PFSK-1 (cell line): ENCODE results near the gene PNPLA5.

ENCODE experiments used
- FOXP2 ChIP-seq: optimal IDR thresholded peaks from 2 replicates; pipeline ENCODE3; 2011; ENCODE audit warnings: borderline replicate concordance, control low read depth, inconsistent platforms; ENCODE audit not compliant: insufficient read depth; ENCODE audit errors: extremely low read length, extremely low read depth
- POLR2AphosphoS5 ChIP-seq: IDR thresholded peaks from 2 replicates; pipeline ENCODE4 v1.6.1; 2012; ENCODE audit warnings: low read depth, mild to moderate bottlenecking, control low read depth, low read length, moderate library complexity
- REST ChIP-seq, 2 experiments: IDR thresholded peaks; 2 replicates each; pipeline versions ENCODE4 v1.6.1 to v1.8.0; 2011 to 2012; ENCODE audit warnings: low read depth in 2 of 2, low read length in 2 of 2, control low read depth in 1 of 2, inconsistent platforms in 1 of 2, mild to moderate bottlenecking in 1 of 2, moderate library complexity in 1 of 2; ENCODE audit not compliant: insufficient read depth in 1 of 2
- SIN3A ChIP-seq: IDR thresholded peaks from 2 replicates; pipeline ENCODE4 v1.6.1; 2012; ENCODE audit warnings: mild to moderate bottlenecking, low read length, moderate library complexity, borderline replicate concordance; ENCODE audit not compliant: insufficient read depth
- TAF1 ChIP-seq: IDR thresholded peaks from 2 replicates; pipeline ENCODE4 v1.6.1; 2012; ENCODE audit warnings: low read length, control low read depth, borderline replicate concordance; ENCODE audit not compliant: insufficient read depth

Gene PNPLA5

DNA sequence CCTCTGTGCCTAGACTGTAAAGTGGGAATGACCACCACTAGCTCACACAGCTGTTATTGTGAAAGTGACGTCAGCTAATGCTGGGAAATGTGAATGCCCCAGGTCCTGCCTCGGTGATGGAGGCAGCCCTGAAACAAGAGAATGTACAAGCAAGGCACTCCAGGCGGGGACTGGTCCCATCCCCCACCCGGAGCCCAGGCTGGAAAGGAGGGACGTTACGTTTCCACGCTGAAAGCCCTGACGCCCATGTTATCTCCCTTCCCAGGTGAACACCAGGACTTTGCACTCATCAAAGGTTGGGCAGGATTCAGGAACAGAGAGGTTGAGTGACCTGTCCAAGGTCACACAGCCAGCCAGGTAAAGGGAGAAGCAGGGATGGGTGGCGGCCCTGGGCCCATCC lies 30.3 kb downstream of the PNPLA5 start:
- TF ChIP-seq POLR2AphosphoS5: no peak
- TF ChIP-seq SIN3A: no peak
- no peak for TF ChIP-seq FOXP2
- TF ChIP-seq TAF1: no peak
- TF ChIP-seq REST (IDR thresholded peaks at IDR 0.05; ENCODE audit: insufficient read depth in 1 of 2, low read depth in 2 of 2, low read length in 2 of 2): no peak

- TF ChIP-seq TAF1 (no peak), POLR2AphosphoS5 (no peak), REST (IDR thresholded peaks at IDR 0.05; ENCODE audit: insufficient read depth in 1 of 2, low read depth in 2 of 2, low read length in 2 of 2) (no peak), FOXP2 (no peak), SIN3A (no peak)
Observed at GRCh38 chr22:43860831-43861230, 31.0 kb downstream of the PNPLA5 start.

DNA sequence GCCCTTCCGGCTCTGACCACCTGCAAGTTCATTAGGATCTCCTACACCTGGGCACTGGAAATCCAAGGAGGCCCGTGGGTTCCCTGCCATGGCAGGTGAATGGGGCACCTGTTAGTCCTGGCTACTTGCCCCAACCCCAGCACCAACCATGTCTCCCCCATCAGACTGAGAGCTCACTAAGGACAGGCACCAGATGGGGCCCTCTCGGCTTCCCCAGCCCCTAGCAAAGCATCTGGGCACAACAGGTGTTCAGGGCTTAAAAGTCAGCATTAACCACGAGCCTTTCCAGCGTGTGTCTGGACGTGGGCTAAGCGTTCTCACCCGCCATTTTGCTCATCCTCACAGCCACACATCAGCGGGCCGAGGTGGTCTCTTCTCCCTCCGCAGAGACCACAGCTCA lies 31.7 kb downstream of the PNPLA5 start:
- no peak for TF ChIP-seq POLR2AphosphoS5
- TF ChIP-seq REST (IDR thresholded peaks at IDR 0.05; ENCODE audit: insufficient read depth in 1 of 2, low read depth in 2 of 2, low read length in 2 of 2): no peak
- no peak for TF ChIP-seq SIN3A
- no peak for TF ChIP-seq TAF1

GRCh38 chr22:43859621-43860020 lies 32.2 kb downstream of the PNPLA5 start:
- no peak for TF ChIP-seq REST (IDR thresholded peaks at IDR 0.05; ENCODE audit: insufficient read depth in 1 of 2, low read depth in 2 of 2, low read length in 2 of 2)
- no peak for TF ChIP-seq FOXP2
- TF ChIP-seq SIN3A: no peak
- no peak for TF ChIP-seq POLR2AphosphoS5
- no peak for TF ChIP-seq TAF1

GRCh38 chr22:43859176-43859575 lies 32.6 kb downstream of the PNPLA5 start:
- no peak for TF ChIP-seq SIN3A
- TF ChIP-seq REST (IDR thresholded peaks at IDR 0.05; ENCODE audit: insufficient read depth in 1 of 2, low read depth in 2 of 2, low read length in 2 of 2): no peak
- TF ChIP-seq TAF1: no peak
- no peak for TF ChIP-seq POLR2AphosphoS5
- TF ChIP-seq FOXP2: no peak
